Neuronal stem cell (in vitro differentiated cells): ENCODE results near the gene TIPIN.

Source experiments
- DNase-seq: peaks from one replicate; pipeline ENCODE4 v3.0.0-alpha.2; 2013; ENCODE audit warnings: low spot score
- H2AFZ ChIP-seq: one replicate; pipeline ENCODE4 v1.6.1; 2013; ENCODE audit warnings: mild to moderate bottlenecking, low read length, inconsistent platforms
- H2AK5ac ChIP-seq: 2 replicates; pipeline ENCODE4 v1.6.1; 2013; ENCODE audit warnings: low read depth, mild to moderate bottlenecking, inconsistent platforms, low read length, moderate library complexity, mixed read lengths
- H2BK120ac ChIP-seq: 2 replicates; pipeline ENCODE4 v1.6.1; 2013; ENCODE audit warnings: low read depth, mild to moderate bottlenecking, inconsistent platforms, low read length, moderate library complexity, mixed read lengths
- H2BK12ac ChIP-seq: one replicate; pipeline ENCODE4 v1.6.1; 2013; ENCODE audit warnings: low read length, inconsistent platforms
- H2BK15ac ChIP-seq: 2 replicates; pipeline ENCODE4 v1.6.1; 2013; ENCODE audit warnings: mild to moderate bottlenecking, low read length, inconsistent platforms, mixed read lengths
- H2BK5ac ChIP-seq: one replicate; pipeline ENCODE4 v1.6.1; 2013; ENCODE audit warnings: inconsistent platforms, mild to moderate bottlenecking, low read length, moderate library complexity
- H3K14ac ChIP-seq: one replicate; pipeline ENCODE4 v1.6.1; 2013; ENCODE audit warnings: low read length, inconsistent platforms
- H3K18ac ChIP-seq: 2 replicates; pipeline ENCODE4 v1.6.1; 2013; ENCODE audit warnings: low read length, inconsistent platforms
- H3K23ac ChIP-seq: 2 replicates; pipeline ENCODE4 v1.6.1; 2013; ENCODE audit warnings: low read depth, mild to moderate bottlenecking, mixed read lengths, low read length, inconsistent platforms; ENCODE audit not compliant: poor library complexity
- H3K27ac ChIP-seq: replicated peaks from 3 replicates; pipeline ENCODE4 v1.5.1; 2013; ENCODE audit warnings: low read length, inconsistent platforms
- H3K27me3 ChIP-seq, 3 experiments: 2 replicates each; pipeline ENCODE4 v1.6.1; 2013; ENCODE audit warnings: low read length in 3 of 3, mild to moderate bottlenecking in 2 of 3, inconsistent platforms in 1 of 3, low read depth in 1 of 3, mixed read lengths in 1 of 3, moderate library complexity in 1 of 3; ENCODE audit not compliant: control insufficient read depth in 3 of 3, insufficient read depth in 3 of 3
- H3K36me3 ChIP-seq, 2 donors: replicated peaks in 1 of 2; 2 replicates each; pipeline ENCODE4 v1.6.1; 2013; ENCODE audit warnings: low read length in 2 of 2; ENCODE audit not compliant: control insufficient read depth in 2 of 2, insufficient read depth in 2 of 2
- H3K4ac ChIP-seq: 2 replicates; pipeline ENCODE4 v1.6.1; 2013; ENCODE audit warnings: inconsistent platforms, mild to moderate bottlenecking, low read length, moderate library complexity
- H3K4me1 ChIP-seq, 2 donors: 1 replicate in 1 of 2; 2 replicates in 1 of 2; pipeline ENCODE4 v1.6.1; 2013; ENCODE audit warnings: low read length in 2 of 2, low read depth in 1 of 2; ENCODE audit not compliant: control insufficient read depth in 2 of 2, insufficient read depth in 1 of 2
- H3K4me2 ChIP-seq: one replicate; pipeline ENCODE4 v1.6.1; 2013; ENCODE audit warnings: mild to moderate bottlenecking, low read length, inconsistent platforms; ENCODE audit not compliant: insufficient read depth, poor library complexity, severe bottlenecking
- H3K4me3 ChIP-seq, 2 donors: 2 replicates each; pipeline ENCODE4 v1.5.1; 2013; ENCODE audit warnings: low read length in 2 of 2, mild to moderate bottlenecking in 2 of 2, inconsistent platforms in 1 of 2, moderate library complexity in 1 of 2
- H3K79me1 ChIP-seq: one replicate; pipeline ENCODE4 v1.6.1; 2013; ENCODE audit warnings: low read depth, mild to moderate bottlenecking, inconsistent platforms, low read length, moderate library complexity
- H3K9ac ChIP-seq: one replicate; pipeline ENCODE4 v1.6.1; 2013; ENCODE audit warnings: mild to moderate bottlenecking, low read depth, low read length, inconsistent platforms; ENCODE audit not compliant: poor library complexity
- H3K9me3 ChIP-seq, 2 donors: replicated peaks in 1 of 2; 2 replicates each; pipeline versions ENCODE3 to v1.6.1; 2013; ENCODE audit warnings: low read length in 2 of 2, mild to moderate bottlenecking in 2 of 2, inconsistent platforms in 1 of 2, low read depth in 1 of 2, mixed read lengths in 1 of 2, moderate library complexity in 1 of 2; ENCODE audit not compliant: control insufficient read depth in 2 of 2, insufficient read depth in 1 of 2
- H4K8ac ChIP-seq: one replicate; pipeline ENCODE4 v1.6.1; 2013; ENCODE audit warnings: low read depth, mild to moderate bottlenecking, inconsistent platforms, low read length, moderate library complexity
- H4K91ac ChIP-seq: one replicate; pipeline ENCODE4 v1.6.1; 2013; ENCODE audit warnings: low read length, low read depth, mild to moderate bottlenecking, inconsistent platforms; ENCODE audit not compliant: poor library complexity
- WGBS, 2 donors: extraction: QIAGEN DNeasy Blood & Tissue Kit; methylation state at CpG; one replicate each; pipeline ENCODE4 v1.1.7; 2013; ENCODE audit warnings: missing lambda C conversion rate in 2 of 2, mixed read lengths in 1 of 2; ENCODE audit not compliant: insufficient read length in 2 of 2, insufficient replicate concordance in 1 of 2; ENCODE audit errors: extremely low coverage in 2 of 2; 5-methylcytosine and 5-hydroxymethylcytosine counted together

Gene TIPIN

GRCh38 chr15:66404122-66404521, 47.6 kb upstream of the TIPIN start:
- Histone ChIP-seq H3K79me1 (no peaks in the 10 kb centered on the region), H3K9me3 (no peaks in the 10 kb centered on the region), H3K4me2 (no peak overlapping the region), H2AK5ac (no peak overlapping the region), H3K14ac (no peak overlapping the region), H3K4me3 (no peak overlapping the region), H3K36me3 (peaks cover 0 to 14% of the 10 kb centered on the region in 2 donors), H4K8ac (no peak overlapping the region), H2AFZ (no peak overlapping the region), H2BK120ac (no peak overlapping the region), H3K27me3 (no peaks in the 10 kb centered on the region), H3K27ac (no peak overlapping the region), H2BK15ac (no peak overlapping the region), H4K91ac (no peak overlapping the region), H3K9ac (no peak overlapping the region), H3K4ac (no peak overlapping the region), H3K18ac (no peak overlapping the region), H2BK5ac (no peak overlapping the region), H2BK12ac (no peak overlapping the region), H3K4me1 (peaks cover 10 to 29% of the 10 kb centered on the region in 2 donors), H3K23ac (no peak overlapping the region)
- no CpG with 5 or more reads among the region's 8 CpGs for WGBS, 2 donors
- DNase-seq, result no peak

GRCh38 chr15:66403323-66403722, 46.8 kb upstream of the TIPIN start:
- no peak for DNase-seq
- Histone ChIP-seq H3K4ac (no peak overlapping the region), H4K91ac (no peak overlapping the region), H3K4me3 (no peak overlapping the region), H3K36me3 (peaks cover 0 to 17% of the 10 kb centered on the region in 2 donors), H3K27ac (no peak overlapping the region), H2AFZ (no peak overlapping the region), H2BK12ac (no peak overlapping the region), H3K14ac (no peak overlapping the region), H4K8ac (no peak overlapping the region), H2BK120ac (no peak overlapping the region), H2BK5ac (no peak overlapping the region), H3K9me3 (no peaks in the 10 kb centered on the region), H3K27me3 (no peaks in the 10 kb centered on the region), H3K18ac (no peak overlapping the region), H3K4me2 (no peak overlapping the region), H3K79me1 (no peaks in the 10 kb centered on the region), H3K23ac (no peak overlapping the region), H3K4me1 (peaks cover 10 to 29% of the 10 kb centered on the region in 2 donors), H2BK15ac (no peak overlapping the region), H3K9ac (no peak overlapping the region), H2AK5ac (no peak overlapping the region)
- WGBS, 2 donors, result no CpG with 5 or more reads among the region's 5 CpGs

GRCh38 chr15:66402761-66403284, 46.3 kb upstream of the TIPIN start:
- Histone ChIP-seq H2BK15ac (no peak overlapping the region), H3K23ac (no peak overlapping the region), H3K4me2 (no peak overlapping the region), H3K79me1 (no peaks in the 10 kb centered on the region), H4K8ac (no peak overlapping the region), H4K91ac (no peak overlapping the region), H2BK120ac (no peak overlapping the region), H2BK5ac (no peak overlapping the region), H3K9ac (no peak overlapping the region), H3K36me3 (peaks cover 0 to 21% of the 10 kb centered on the region in 2 donors), H2BK12ac (no peak overlapping the region), H2AFZ (no peak overlapping the region), H3K18ac (no peak overlapping the region), H3K4me3 (no peak overlapping the region), H3K27ac (no peak overlapping the region), H3K9me3 (no peaks in the 10 kb centered on the region), H3K27me3 (no peaks in the 10 kb centered on the region), H3K14ac (no peak overlapping the region), H3K4ac (no peak overlapping the region), H2AK5ac (no peak overlapping the region), H3K4me1 (peaks cover 10 to 29% of the 10 kb centered on the region in 2 donors)
- DNase-seq, result no peak
- WGBS, 2 donors, result no CpG with 5 or more reads among the region's 3 CpGs

- Histone ChIP-seq H2AFZ (no peak overlapping the region), H3K4me1 (peaks cover 10 to 29% of the 10 kb centered on the region in 2 donors), H2BK12ac (no peak overlapping the region), H3K23ac (no peak overlapping the region), H2AK5ac (no peak overlapping the region), H3K4ac (no peak overlapping the region), H3K36me3 (peaks cover 0 to 28% of the 10 kb centered on the region in 2 donors), H3K9ac (peak overlapping the region; percentile 66), H3K79me1 (no peaks in the 10 kb centered on the region), H3K9me3 (no peaks in the 10 kb centered on the region), H3K18ac (no peak overlapping the region), H3K14ac (no peak overlapping the region), H3K27me3 (no peaks in the 10 kb centered on the region), H2BK120ac (no peak overlapping the region), H2BK5ac (no peak overlapping the region), H4K91ac (no peak overlapping the region), H3K4me2 (no peak overlapping the region), H3K4me3 (no peak overlapping the region), H2BK15ac (no peak overlapping the region), H3K27ac (peak overlapping the region; percentile 18), H4K8ac (no peak overlapping the region)
- no peak for DNase-seq
- no CpG with 5 or more reads among the region's 8 CpGs for WGBS, 2 donors
Observed at GRCh38 chr15:66401130-66402021, 44.9 kb upstream of the TIPIN start.
